GM12878 (cell line): ENCODE results near the gene NR3C1. TPM values are rescaled to one million over a fixed set of nuclear protein-coding genes. Genes with fewer than 3 reads are reported as not detected.

ENCODE experiments used
- CREM ChIP-seq: IDR thresholded peaks from 2 replicates; pipeline ENCODE4 v1.6.1; 2014; ENCODE audit warnings: antibody characterized with exemption, low read depth
- EED ChIP-seq: sonication (generic); IDR thresholded peaks from 2 replicates; pipeline ENCODE4 v1.6.1; 2016; ENCODE audit warnings: antibody characterized with exemption, low read depth
- EZH2 ChIP-seq: IDR thresholded peaks from 2 replicates; pipeline ENCODE4 v1.6.1; 2012; ENCODE audit warnings: low read depth, mild to moderate bottlenecking, control low read depth, inconsistent platforms, low read length, borderline replicate concordance; ENCODE audit not compliant: control insufficient read depth
- FOS ChIP-seq: IDR thresholded peaks from 3 replicates; pipeline ENCODE4 v1.6.1; 2011; ENCODE audit warnings: borderline replicate concordance; ENCODE audit not compliant: insufficient read length; ENCODE audit errors: extremely low read depth
- GATAD2B ChIP-seq: fragments of 450-650 bp; conservative IDR thresholded peaks from 2 replicates; pipeline ENCODE4 v1.6.1; 2017; ENCODE audit warnings: low read depth, mild to moderate bottlenecking, moderate library complexity
- HCFC1 ChIP-seq: fragments of 150-350 bp; IDR thresholded peaks from 2 replicates; pipeline ENCODE4 v1.6.1; 2014; ENCODE audit warnings: low read length
- HDGF ChIP-seq: fragments of 450-650 bp; IDR thresholded peaks from 2 replicates; pipeline ENCODE4 v1.6.1; 2016; ENCODE audit warnings: antibody characterized with exemption
- JUND ChIP-seq: IDR thresholded peaks from 2 replicates; pipeline ENCODE4 v1.6.1; 2012; ENCODE audit warnings: low read depth, mild to moderate bottlenecking, low read length, improper control_type of control experiment, moderate library complexity
- MEF2A ChIP-seq: IDR thresholded peaks from 2 replicates; pipeline ENCODE4 v1.6.1; 2011; ENCODE audit warnings: low read depth, mild to moderate bottlenecking, low read length, moderate library complexity; ENCODE audit not compliant: insufficient read depth
- NFIC ChIP-seq: IDR thresholded peaks from 2 replicates; pipeline ENCODE4 v1.6.1; 2012; ENCODE audit warnings: low read depth, mild to moderate bottlenecking, inconsistent platforms, low read length, moderate library complexity
- NFYA ChIP-seq: IDR thresholded peaks from 2 replicates; pipeline ENCODE4 v1.6.1; 2011; ENCODE audit warnings: low read depth, mild to moderate bottlenecking, low read length, improper control_type of control experiment, borderline replicate concordance
- POU2F2 ChIP-seq: IDR thresholded peaks from 3 replicates; pipeline ENCODE4 v1.6.1; 2011; ENCODE audit warnings: low read depth, mild to moderate bottlenecking, low read length, borderline replicate concordance
- SMAD5 ChIP-seq: IDR thresholded peaks from 2 replicates; pipeline ENCODE4 v1.6.1; 2016; ENCODE audit warnings: antibody characterized with exemption, low read depth
- SPI1 ChIP-seq: IDR thresholded peaks from 2 replicates; pipeline ENCODE4 v1.6.1; 2011; ENCODE audit warnings: low read depth, mild to moderate bottlenecking, low read length, moderate library complexity, borderline replicate concordance; ENCODE audit not compliant: insufficient read depth
- SUZ12 ChIP-seq: fragments of 200-600 bp; sonication (generic); IDR thresholded peaks from one replicate; pipeline ENCODE4 v1.6.1; 2018; ENCODE audit warnings: antibody characterized with exemption, mild to moderate bottlenecking; ENCODE audit not compliant: unreplicated experiment
- TCF3 ChIP-seq: IDR thresholded peaks from 2 replicates; pipeline ENCODE4 v1.6.1; 2012; ENCODE audit warnings: low read depth, mild to moderate bottlenecking, low read length, borderline replicate concordance; ENCODE audit not compliant: insufficient read depth
- YBX1 ChIP-seq: fragments of 450-650 bp; IDR thresholded peaks from 2 replicates; pipeline ENCODE4 v1.6.1; 2016; ENCODE audit warnings: antibody characterized with exemption
- polyA plus RNA-seq, 11 experiments: library from polyadenylated mRNA; depleted of rRNA in 4 of 11; unstranded in 6 of 11; stranded (reverse) in 5 of 11; fragments of >200 nt; fragmentation: Nextera tagmentation in 4 of 11; fragmentation: Illumina TruSeq in 1 of 11; extraction: Ambion mirVana in 4 of 11; extraction: Trizol in 1 of 11; gene quantifications; 1 replicate in 1 of 11; 2 replicates in 10 of 11; pipeline versions ENCODE4 v1.2.1 to v1.2.3, GENCODE V29; 2011 to 2016; ENCODE audit warnings: inconsistent platforms in 2 of 11, missing spikeins in 2 of 11, low read depth in 1 of 11
- total RNA-seq, 4 experiments: library from RNA; depleted of rRNA in 3 of 4; stranded (reverse); fragments of >200 nt in 3 of 4; fragmentation: Illumina TruSeq in 1 of 4; extraction: Trizol in 1 of 4; gene quantifications; 2 replicates each; pipeline versions ENCODE4 v1.2.1 to v1.2.3, GENCODE V29; 2013 to 2021
- TF ChIP-seq, protein P1 (sequence below): IDR thresholded peaks from 2 replicates; pipeline ENCODE4 v1.6.1; 2012; ENCODE audit warnings: low read depth, low read length, improper control_type of control experiment
- TF ChIP-seq, protein P2 (sequence below): fragments of 450-650 bp; IDR thresholded peaks from 2 replicates; pipeline ENCODE4 v1.6.1; 2017; ENCODE audit warnings: mild to moderate bottlenecking, moderate library complexity
- TF ChIP-seq, protein P3 (sequence below): IDR thresholded peaks from 2 replicates; pipeline ENCODE4 v1.6.1; 2012; ENCODE audit warnings: low read length, inconsistent platforms
- TF ChIP-seq, protein P4 (sequence below): fragments of 450-650 bp; IDR thresholded peaks from 2 replicates; pipeline ENCODE4 v1.6.1; 2017; ENCODE audit warnings: antibody characterized with exemption, mild to moderate bottlenecking, moderate library complexity

Gene NR3C1
- total and polyA plus RNA-seq, 10 of the 15 experiments (the other 5 are each of a cell fraction or from before 2014, with no cell fraction given) = 49.7 to 141 (median 109) TPM

DNA sequence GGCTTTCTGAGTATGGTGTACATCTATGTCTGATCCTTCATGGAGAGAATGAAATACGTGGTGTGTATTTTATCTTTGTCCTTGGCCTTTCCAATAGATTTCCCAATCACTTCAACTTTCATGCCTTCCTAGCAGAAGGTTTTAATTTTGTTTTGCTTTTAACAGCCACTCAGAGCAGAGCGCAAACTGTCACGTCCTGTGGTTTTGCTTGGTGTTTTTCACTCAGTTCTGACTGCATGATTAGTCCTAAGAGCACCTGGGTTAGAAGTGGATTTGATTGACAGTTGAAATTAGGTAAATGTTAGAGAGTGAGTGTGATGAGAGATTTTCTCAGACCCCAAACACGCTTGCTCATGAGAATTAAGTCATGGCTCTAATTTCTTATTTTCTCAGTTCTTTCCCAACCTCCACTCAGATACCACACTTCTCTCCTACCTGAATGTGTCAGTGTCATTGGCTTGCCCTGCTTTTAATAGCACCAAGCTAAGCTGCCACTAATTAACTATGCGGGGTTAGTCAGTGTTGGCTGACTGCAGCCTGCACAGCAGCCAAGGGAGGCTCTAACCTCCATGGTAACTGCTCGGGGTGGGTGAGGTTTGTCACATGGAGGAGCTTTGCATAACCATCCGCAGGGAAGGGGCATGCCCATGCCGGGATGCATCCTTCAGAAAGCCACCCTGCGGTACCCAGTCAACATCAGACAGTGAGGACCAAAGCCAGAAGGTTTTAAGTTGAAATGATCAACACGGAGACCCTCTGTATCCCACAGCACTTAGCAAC, 173.4 kb downstream of the NR3C1 start (continued):
- TF ChIP-seq EZH2 (no peak), GATAD2B (peak; percentile 93), CREM (peak; percentile 72), YBX1 (no peak), TCF3 (no peak), HCFC1 (no peak), NFIC (no peak), HDGF (peak; percentile 38; the same call in 1 of the 2 replicates), SMAD5 (peak; percentile 39; the same call in 1 of the 2 replicates), MEF2A (peak; percentile 53), FOS (no peak), SUZ12 (no peak), EED (peak; percentile 87), SPI1 (0 out of 2 replicates have a peak, but pooled peaks have one; percentile 10), POU2F2 (peak; percentile 92; the same call in 2 of the 3 replicates), NFYA (no peak), JUND (peak; percentile 44; the same call in 1 of the 2 replicates)
- TF ChIP-seq, protein P1, sequence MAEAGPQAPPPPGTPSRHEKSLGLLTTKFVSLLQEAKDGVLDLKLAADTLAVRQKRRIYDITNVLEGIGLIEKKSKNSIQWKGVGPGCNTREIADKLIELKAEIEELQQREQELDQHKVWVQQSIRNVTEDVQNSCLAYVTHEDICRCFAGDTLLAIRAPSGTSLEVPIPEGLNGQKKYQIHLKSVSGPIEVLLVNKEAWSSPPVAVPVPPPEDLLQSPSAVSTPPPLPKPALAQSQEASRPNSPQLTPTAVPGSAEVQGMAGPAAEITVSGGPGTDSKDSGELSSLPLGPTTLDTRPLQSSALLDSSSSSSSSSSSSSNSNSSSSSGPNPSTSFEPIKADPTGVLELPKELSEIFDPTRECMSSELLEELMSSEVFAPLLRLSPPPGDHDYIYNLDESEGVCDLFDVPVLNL = no peak
- TF ChIP-seq, protein P2, sequence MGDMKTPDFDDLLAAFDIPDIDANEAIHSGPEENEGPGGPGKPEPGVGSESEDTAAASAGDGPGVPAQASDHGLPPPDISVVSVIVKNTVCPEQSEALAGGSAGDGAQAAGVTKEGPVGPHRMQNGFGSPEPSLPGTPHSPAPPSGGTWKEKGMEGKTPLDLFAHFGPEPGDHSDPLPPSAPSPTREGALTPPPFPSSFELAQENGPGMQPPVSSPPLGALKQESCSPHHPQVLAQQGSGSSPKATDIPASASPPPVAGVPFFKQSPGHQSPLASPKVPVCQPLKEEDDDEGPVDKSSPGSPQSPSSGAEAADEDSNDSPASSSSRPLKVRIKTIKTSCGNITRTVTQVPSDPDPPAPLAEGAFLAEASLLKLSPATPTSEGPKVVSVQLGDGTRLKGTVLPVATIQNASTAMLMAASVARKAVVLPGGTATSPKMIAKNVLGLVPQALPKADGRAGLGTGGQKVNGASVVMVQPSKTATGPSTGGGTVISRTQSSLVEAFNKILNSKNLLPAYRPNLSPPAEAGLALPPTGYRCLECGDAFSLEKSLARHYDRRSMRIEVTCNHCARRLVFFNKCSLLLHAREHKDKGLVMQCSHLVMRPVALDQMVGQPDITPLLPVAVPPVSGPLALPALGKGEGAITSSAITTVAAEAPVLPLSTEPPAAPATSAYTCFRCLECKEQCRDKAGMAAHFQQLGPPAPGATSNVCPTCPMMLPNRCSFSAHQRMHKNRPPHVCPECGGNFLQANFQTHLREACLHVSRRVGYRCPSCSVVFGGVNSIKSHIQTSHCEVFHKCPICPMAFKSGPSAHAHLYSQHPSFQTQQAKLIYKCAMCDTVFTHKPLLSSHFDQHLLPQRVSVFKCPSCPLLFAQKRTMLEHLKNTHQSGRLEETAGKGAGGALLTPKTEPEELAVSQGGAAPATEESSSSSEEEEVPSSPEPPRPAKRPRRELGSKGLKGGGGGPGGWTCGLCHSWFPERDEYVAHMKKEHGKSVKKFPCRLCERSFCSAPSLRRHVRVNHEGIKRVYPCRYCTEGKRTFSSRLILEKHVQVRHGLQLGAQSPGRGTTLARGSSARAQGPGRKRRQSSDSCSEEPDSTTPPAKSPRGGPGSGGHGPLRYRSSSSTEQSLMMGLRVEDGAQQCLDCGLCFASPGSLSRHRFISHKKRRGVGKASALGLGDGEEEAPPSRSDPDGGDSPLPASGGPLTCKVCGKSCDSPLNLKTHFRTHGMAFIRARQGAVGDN = peak; percentile 90
- TF ChIP-seq, protein P3, sequence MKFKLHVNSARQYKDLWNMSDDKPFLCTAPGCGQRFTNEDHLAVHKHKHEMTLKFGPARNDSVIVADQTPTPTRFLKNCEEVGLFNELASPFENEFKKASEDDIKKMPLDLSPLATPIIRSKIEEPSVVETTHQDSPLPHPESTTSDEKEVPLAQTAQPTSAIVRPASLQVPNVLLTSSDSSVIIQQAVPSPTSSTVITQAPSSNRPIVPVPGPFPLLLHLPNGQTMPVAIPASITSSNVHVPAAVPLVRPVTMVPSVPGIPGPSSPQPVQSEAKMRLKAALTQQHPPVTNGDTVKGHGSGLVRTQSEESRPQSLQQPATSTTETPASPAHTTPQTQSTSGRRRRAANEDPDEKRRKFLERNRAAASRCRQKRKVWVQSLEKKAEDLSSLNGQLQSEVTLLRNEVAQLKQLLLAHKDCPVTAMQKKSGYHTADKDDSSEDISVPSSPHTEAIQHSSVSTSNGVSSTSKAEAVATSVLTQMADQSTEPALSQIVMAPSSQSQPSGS = no peak
- TF ChIP-seq, protein P4, sequence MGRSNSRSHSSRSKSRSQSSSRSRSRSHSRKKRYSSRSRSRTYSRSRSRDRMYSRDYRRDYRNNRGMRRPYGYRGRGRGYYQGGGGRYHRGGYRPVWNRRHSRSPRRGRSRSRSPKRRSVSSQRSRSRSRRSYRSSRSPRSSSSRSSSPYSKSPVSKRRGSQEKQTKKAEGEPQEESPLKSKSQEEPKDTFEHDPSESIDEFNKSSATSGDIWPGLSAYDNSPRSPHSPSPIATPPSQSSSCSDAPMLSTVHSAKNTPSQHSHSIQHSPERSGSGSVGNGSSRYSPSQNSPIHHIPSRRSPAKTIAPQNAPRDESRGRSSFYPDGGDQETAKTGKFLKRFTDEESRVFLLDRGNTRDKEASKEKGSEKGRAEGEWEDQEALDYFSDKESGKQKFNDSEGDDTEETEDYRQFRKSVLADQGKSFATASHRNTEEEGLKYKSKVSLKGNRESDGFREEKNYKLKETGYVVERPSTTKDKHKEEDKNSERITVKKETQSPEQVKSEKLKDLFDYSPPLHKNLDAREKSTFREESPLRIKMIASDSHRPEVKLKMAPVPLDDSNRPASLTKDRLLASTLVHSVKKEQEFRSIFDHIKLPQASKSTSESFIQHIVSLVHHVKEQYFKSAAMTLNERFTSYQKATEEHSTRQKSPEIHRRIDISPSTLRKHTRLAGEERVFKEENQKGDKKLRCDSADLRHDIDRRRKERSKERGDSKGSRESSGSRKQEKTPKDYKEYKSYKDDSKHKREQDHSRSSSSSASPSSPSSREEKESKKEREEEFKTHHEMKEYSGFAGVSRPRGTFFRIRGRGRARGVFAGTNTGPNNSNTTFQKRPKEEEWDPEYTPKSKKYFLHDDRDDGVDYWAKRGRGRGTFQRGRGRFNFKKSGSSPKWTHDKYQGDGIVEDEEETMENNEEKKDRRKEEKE = no peak
